NCI-H510A treated with DMSO at 0.1 percent for 48 hours (cell line): ENCODE measurements around the gene CHST14.
A peak's percentile ranks its signal among the peaks of the same experiment; 100 is the strongest.

Experiments
- DNase-seq: peaks from one replicate; lab custom pipeline; 2025; lab: John Stamatoyannopoulos, UW

Gene CHST14

GRCh38 chr15:40493089-40493840, 22.5 kb downstream of the CHST14 start:
- no peak for DNase-seq

- no peak for DNase-seq
Measured at GRCh38 chr15:40495516-40495915, 24.7 kb downstream of the CHST14 start.

- DNase-seq, result no peak
Measured at GRCh38 chr15:40498418-40498817, 27.6 kb downstream of the CHST14 start.

GRCh38 chr15:40498891-40499290, 28.1 kb downstream of the CHST14 start:
- no peak for DNase-seq

GRCh38 chr15:40499931-40500330, 29.1 kb downstream of the CHST14 start:
- DNase-seq, result no peak

GRCh38 chr15:40500568-40501330, 30.0 kb downstream of the CHST14 start:
- DNase-seq, result no peak

GRCh38 chr15:40501487-40501886, 30.7 kb downstream of the CHST14 start:
- DNase-seq, result no peak

GRCh38 chr15:40506964-40507571, 36.3 kb downstream of the CHST14 start:
- DNase-seq, result peak; percentile 75

- no peak for DNase-seq
Measured at GRCh38 chr15:40508216-40508615, 37.4 kb downstream of the CHST14 start.

- no peak for DNase-seq
Measured at GRCh38 chr15:40510201-40510600, 39.4 kb downstream of the CHST14 start.

- DNase-seq, result no peak
Measured at GRCh38 chr15:40511093-40511471, 40.3 kb downstream of the CHST14 start.

GRCh38 chr15:40511472-40512133, 40.8 kb downstream of the CHST14 start:
- peak; percentile 25 for DNase-seq

GRCh38 chr15:40512440-40512839, 41.7 kb downstream of the CHST14 start:
- no peak for DNase-seq

- no peak for DNase-seq
Measured at GRCh38 chr15:40513609-40514008, 42.8 kb downstream of the CHST14 start.

- DNase-seq, result no peak
Measured at GRCh38 chr15:40516322-40516721, 45.5 kb downstream of the CHST14 start.
